Measurements from ENCODE around the gene HS6ST1. TPM values are rescaled to one million over a fixed set of nuclear protein-coding genes. Genes with fewer than 3 reads are reported as not detected.

Gene HS6ST1
- polyA plus RNA-seq, 1 experiment, result 22.4 TPM

DNA sequence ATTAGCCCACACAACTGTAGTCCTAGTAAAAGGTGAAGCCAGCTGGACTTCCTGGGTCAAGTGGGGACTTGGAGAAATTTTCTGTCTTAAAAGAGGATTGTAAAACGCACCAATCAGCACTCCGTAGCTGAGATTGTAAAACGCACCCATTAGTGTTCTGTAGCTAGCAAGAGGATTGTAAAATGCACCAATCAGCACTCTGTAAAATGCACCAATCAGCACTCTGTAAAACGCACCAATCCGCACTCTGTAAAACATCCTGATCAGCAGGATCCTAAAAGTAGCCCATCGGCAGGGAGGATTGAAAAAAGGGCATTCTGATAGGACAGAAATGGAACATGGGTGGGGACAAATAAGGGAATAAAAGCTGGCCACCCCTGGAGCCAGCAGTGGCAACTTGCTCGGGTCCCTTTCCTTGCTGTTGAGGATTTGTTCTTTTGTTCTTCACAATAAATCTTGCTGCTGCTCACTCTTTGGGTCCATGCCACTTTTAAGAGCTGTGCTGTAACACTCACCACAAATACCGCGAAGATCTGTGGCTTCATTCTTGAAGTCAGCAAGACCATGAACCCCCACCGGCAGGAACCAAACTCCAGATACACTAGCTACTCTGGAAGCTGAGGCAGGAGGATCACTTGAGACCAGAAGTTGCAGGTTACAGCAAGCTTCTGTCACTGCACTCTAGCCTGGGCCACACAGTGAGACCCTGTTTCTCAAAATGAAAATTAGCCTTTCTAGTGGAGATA, 102.6 kb downstream of the HS6ST1 start:
- H3K9me3 ChIP-seq (ENCODE audit: control insufficient read depth, insufficient read depth, low read length), result no peaks in the 10 kb centered on the region
- no peak overlapping the region for H3K27ac ChIP-seq (ENCODE audit: low read depth, low read length)
- peaks cover 2% of the 10 kb centered on the region for H3K27me3 ChIP-seq (ENCODE audit: control insufficient read depth, insufficient read depth, low read length)
- H3K4me3 ChIP-seq (ENCODE audit: low read depth, low read length), result no peak overlapping the region
- no peak for TF ChIP-seq CTCF (IDR thresholded peaks at IDR 0.05; ENCODE audit: low read depth, low read length)
- POLR2A ChIA-PET, result no interaction called here
- DNase-seq (ENCODE audit: low read depth, low spot score), result no peak
- CTCF ChIA-PET, result interaction anchor here (1.1 to 1.3 kb wide), 3 partner anchors 12 to 18 kb away, joined by 4 to 7 read pairs (median 5); no protein-coding TSS in a partner anchor

Small RNA genes within 50 kb of the gene (small RNA-seq; reads per million reads assigned to genes)
- gene RF00019 (ENCODE audit: insufficient read length, low read depth), result not detected

Other genes starting within 250 kb of the HS6ST1 start
- 49.7 and 61.4 TPM in 2 replicates for gene UGGT1, start 227.7 kb downstream of the HS6ST1 start, polyA plus RNA-seq (2011; rRNA removed)